ENCODE results near the gene MCM8. TPM values are rescaled to one million over a fixed set of nuclear protein-coding genes. Genes with fewer than 3 reads are reported as not detected.

MCM8 gene
- total and polyA plus RNA-seq, 2 experiments from 2014 or later = 10.6 to 30.4 TPM

GRCh38 chr20:5969940-5970339 lies 19.5 kb downstream of the MCM8 start:
- Histone ChIP-seq H3K4me2 (no peak overlapping the region), H2AFZ (no peak overlapping the region), H3K79me2 (replicated peaks; ENCODE audit: insufficient read depth) (no peaks in the 10 kb centered on the region), H3K27ac (ENCODE audit: low read depth) (no peak overlapping the region), H3F3A (replicated peaks; ENCODE audit: low read depth) (no peaks in the 10 kb centered on the region), H3K4me3 (no peak overlapping the region), H3K27me3 (ENCODE audit: insufficient read depth) (peaks cover 48% of the 10 kb centered on the region), H3K36me3 (ENCODE audit: insufficient read depth) (peaks cover 22% of the 10 kb centered on the region), H3K4me1 (ENCODE audit: insufficient read depth) (peaks cover 4% of the 10 kb centered on the region; the same call in 1 of the 2 replicates), H3K9me2 (ENCODE audit: insufficient read depth) (no peaks in the 10 kb centered on the region), H4K20me1 (replicated peaks; ENCODE audit: insufficient read depth) (peaks cover 54% of the 10 kb centered on the region)
- TF ChIP-seq ZNF331 (CRISPR knock-in tag; IDR thresholded peaks at IDR 0.05; ENCODE audit: low read depth) = no peak
- TF ChIP-seq ETS1 (IDR thresholded peaks at IDR 0.05) = no peak
- no peak for TF ChIP-seq STAT1 (IDR thresholded peaks at IDR 0.05; ENCODE audit: unreplicated experiment)
- no peak for TF ChIP-seq JUNB (IDR thresholded peaks at IDR 0.05; ENCODE audit: unreplicated experiment)
- TF ChIP-seq, protein P1, sequence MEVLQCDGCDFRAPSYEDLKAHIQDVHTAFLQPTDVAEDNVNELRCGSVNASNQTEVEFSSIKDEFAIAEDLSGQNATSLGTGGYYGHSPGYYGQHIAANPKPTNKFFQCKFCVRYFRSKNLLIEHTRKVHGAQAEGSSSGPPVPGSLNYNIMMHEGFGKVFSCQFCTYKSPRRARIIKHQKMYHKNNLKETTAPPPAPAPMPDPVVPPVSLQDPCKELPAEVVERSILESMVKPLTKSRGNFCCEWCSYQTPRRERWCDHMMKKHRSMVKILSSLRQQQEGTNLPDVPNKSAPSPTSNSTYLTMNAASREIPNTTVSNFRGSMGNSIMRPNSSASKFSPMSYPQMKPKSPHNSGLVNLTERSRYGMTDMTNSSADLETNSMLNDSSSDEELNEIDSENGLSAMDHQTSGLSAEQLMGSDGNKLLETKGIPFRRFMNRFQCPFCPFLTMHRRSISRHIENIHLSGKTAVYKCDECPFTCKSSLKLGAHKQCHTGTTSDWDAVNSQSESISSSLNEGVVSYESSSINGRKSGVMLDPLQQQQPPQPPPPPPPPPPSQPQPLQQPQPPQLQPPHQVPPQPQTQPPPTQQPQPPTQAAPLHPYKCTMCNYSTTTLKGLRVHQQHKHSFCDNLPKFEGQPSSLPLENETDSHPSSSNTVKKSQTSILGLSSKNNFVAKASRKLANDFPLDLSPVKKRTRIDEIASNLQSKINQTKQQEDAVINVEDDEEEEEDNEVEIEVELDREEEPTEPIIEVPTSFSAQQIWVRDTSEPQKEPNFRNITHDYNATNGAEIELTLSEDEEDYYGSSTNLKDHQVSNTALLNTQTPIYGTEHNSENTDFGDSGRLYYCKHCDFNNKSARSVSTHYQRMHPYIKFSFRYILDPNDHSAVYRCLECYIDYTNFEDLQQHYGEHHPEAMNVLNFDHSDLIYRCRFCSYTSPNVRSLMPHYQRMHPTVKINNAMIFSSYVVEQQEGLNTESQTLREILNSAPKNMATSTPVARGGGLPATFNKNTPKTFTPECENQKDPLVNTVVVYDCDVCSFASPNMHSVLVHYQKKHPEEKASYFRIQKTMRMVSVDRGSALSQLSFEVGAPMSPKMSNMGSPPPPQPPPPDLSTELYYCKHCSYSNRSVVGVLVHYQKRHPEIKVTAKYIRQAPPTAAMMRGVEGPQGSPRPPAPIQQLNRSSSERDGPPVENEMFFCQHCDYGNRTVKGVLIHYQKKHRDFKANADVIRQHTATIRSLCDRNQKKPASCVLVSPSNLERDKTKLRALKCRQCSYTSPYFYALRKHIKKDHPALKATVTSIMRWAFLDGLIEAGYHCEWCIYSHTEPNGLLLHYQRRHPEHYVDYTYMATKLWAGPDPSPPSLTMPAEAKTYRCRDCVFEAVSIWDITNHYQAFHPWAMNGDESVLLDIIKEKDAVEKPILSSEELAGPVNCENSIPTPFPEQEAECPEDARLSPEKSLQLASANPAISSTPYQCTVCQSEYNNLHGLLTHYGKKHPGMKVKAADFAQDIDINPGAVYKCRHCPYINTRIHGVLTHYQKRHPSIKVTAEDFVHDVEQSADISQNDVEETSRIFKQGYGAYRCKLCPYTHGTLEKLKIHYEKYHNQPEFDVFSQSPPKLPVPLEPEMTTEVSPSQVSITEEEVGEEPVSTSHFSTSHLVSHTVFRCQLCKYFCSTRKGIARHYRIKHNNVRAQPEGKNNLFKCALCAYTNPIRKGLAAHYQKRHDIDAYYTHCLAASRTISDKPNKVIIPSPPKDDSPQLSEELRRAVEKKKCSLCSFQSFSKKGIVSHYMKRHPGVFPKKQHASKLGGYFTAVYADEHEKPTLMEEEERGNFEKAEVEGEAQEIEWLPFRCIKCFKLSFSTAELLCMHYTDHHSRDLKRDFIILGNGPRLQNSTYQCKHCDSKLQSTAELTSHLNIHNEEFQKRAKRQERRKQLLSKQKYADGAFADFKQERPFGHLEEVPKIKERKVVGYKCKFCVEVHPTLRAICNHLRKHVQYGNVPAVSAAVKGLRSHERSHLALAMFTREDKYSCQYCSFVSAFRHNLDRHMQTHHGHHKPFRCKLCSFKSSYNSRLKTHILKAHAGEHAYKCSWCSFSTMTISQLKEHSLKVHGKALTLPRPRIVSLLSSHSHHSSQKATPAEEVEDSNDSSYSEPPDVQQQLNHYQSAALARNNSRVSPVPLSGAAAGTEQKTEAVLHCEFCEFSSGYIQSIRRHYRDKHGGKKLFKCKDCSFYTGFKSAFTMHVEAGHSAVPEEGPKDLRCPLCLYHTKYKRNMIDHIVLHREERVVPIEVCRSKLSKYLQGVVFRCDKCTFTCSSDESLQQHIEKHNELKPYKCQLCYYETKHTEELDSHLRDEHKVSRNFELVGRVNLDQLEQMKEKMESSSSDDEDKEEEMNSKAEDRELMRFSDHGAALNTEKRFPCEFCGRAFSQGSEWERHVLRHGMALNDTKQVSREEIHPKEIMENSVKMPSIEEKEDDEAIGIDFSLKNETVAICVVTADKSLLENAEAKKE (CRISPR knock-in tag; IDR thresholded peaks at IDR 0.05) = no peak
- TF ChIP-seq CREB1 (CRISPR knock-in tag; IDR thresholded peaks at IDR 0.05; ENCODE audit: low read depth) = no peak
- no peak for TF ChIP-seq NANOG (IDR thresholded peaks at IDR 0.05; ENCODE audit: borderline replicate concordance)
- no peak for TF ChIP-seq POLR2AphosphoS5 (IDR thresholded peaks at IDR 0.05; ENCODE audit: low read depth)
- TF ChIP-seq, protein P2, sequence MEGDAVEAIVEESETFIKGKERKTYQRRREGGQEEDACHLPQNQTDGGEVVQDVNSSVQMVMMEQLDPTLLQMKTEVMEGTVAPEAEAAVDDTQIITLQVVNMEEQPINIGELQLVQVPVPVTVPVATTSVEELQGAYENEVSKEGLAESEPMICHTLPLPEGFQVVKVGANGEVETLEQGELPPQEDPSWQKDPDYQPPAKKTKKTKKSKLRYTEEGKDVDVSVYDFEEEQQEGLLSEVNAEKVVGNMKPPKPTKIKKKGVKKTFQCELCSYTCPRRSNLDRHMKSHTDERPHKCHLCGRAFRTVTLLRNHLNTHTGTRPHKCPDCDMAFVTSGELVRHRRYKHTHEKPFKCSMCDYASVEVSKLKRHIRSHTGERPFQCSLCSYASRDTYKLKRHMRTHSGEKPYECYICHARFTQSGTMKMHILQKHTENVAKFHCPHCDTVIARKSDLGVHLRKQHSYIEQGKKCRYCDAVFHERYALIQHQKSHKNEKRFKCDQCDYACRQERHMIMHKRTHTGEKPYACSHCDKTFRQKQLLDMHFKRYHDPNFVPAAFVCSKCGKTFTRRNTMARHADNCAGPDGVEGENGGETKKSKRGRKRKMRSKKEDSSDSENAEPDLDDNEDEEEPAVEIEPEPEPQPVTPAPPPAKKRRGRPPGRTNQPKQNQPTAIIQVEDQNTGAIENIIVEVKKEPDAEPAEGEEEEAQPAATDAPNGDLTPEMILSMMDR (conservative IDR thresholded peaks at IDR 0.05; ENCODE audit: low read depth in 2 of 2) = no peak
- TF ChIP-seq, protein P3, sequence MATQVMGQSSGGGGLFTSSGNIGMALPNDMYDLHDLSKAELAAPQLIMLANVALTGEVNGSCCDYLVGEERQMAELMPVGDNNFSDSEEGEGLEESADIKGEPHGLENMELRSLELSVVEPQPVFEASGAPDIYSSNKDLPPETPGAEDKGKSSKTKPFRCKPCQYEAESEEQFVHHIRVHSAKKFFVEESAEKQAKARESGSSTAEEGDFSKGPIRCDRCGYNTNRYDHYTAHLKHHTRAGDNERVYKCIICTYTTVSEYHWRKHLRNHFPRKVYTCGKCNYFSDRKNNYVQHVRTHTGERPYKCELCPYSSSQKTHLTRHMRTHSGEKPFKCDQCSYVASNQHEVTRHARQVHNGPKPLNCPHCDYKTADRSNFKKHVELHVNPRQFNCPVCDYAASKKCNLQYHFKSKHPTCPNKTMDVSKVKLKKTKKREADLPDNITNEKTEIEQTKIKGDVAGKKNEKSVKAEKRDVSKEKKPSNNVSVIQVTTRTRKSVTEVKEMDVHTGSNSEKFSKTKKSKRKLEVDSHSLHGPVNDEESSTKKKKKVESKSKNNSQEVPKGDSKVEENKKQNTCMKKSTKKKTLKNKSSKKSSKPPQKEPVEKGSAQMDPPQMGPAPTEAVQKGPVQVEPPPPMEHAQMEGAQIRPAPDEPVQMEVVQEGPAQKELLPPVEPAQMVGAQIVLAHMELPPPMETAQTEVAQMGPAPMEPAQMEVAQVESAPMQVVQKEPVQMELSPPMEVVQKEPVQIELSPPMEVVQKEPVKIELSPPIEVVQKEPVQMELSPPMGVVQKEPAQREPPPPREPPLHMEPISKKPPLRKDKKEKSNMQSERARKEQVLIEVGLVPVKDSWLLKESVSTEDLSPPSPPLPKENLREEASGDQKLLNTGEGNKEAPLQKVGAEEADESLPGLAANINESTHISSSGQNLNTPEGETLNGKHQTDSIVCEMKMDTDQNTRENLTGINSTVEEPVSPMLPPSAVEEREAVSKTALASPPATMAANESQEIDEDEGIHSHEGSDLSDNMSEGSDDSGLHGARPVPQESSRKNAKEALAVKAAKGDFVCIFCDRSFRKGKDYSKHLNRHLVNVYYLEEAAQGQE (IDR thresholded peaks at IDR 0.05; ENCODE audit: unreplicated experiment) = no peak
- DNase-seq (ENCODE audit: low spot score) (no peak), ATAC-seq (no peak)
- peaks cover 46% of the 10 kb centered on the region for H3K27me3 Mint-ChIP-seq (ENCODE audit: insufficient read depth, low read depth, poor library complexity)
- H3K9me3 Mint-ChIP-seq = no peaks in the 10 kb centered on the region
- H3K4me3 Mint-ChIP-seq = no peak overlapping the region
- H3K4me1 Mint-ChIP-seq = peaks cover 15% of the 10 kb centered on the region
- H3K27ac Mint-ChIP-seq = no peak overlapping the region
- peaks cover 89% of the 10 kb centered on the region for H3K36me3 Mint-ChIP-seq (ENCODE audit: low read depth)

Measured in GM23338 (cell line).